Astrocyte (in vitro differentiated cells and primary cell): Measurements from ENCODE around the gene ZDHHC15. TPM values are rescaled to one million over a fixed set of nuclear protein-coding genes. Genes with fewer than 3 reads are reported as not detected.
"Not testable (repeated sequence)": the region's sequence is repeated elsewhere in the genome, so short reads cannot be mapped to it uniquely, and the experiment has no call there.

Experiments used
- DNase-seq: peaks from one replicate; pipeline ENCODE4 v3.0.0-alpha.2; 2010; ENCODE audit warnings: low read depth
- FAIRE-seq: peaks from 2 replicates; lab custom pipeline; 2011; peaks lifted over from hg19 to GRCh38; lab: Jason Lieb, UNC
- H2AFZ ChIP-seq: 2 replicates; pipeline ENCODE4 v1.6.0; 2012; ENCODE audit warnings: low read depth, low read length, inconsistent platforms
- H3K27ac ChIP-seq: 2 replicates; pipeline ENCODE4 v1.5.1; 2011; ENCODE audit warnings: low read depth, low read length, inconsistent platforms
- H3K27me3 ChIP-seq: 2 replicates; pipeline ENCODE4 v1.6.0; 2011; ENCODE audit warnings: low read length, inconsistent platforms; ENCODE audit not compliant: insufficient read depth
- H3K36me3 ChIP-seq: 2 replicates; pipeline ENCODE4 v1.5.1; 2011; ENCODE audit warnings: low read length, inconsistent platforms; ENCODE audit not compliant: insufficient read depth
- H3K4me1 ChIP-seq: 2 replicates; pipeline ENCODE4 v1.5.1; 2011; ENCODE audit warnings: low read length, inconsistent platforms; ENCODE audit not compliant: insufficient read depth
- H3K4me2 ChIP-seq: 2 replicates; pipeline ENCODE4 v1.6.0; 2012; ENCODE audit warnings: low read length, inconsistent platforms
- H3K4me3 ChIP-seq: 2 replicates; pipeline ENCODE4 v1.5.1; 2011; ENCODE audit warnings: low read depth, mild to moderate bottlenecking, low read length, inconsistent platforms; ENCODE audit not compliant: insufficient read depth
- H3K79me2 ChIP-seq: 2 replicates; pipeline ENCODE4 v1.6.0; 2012; ENCODE audit warnings: mild to moderate bottlenecking, low read length, inconsistent platforms; ENCODE audit not compliant: insufficient read depth
- H3K9ac ChIP-seq: 2 replicates; pipeline ENCODE4 v1.6.0; 2012; ENCODE audit warnings: mild to moderate bottlenecking, low read length, inconsistent platforms
- H3K9me3 ChIP-seq: 2 replicates; pipeline ENCODE4 v1.5.1; 2012; ENCODE audit warnings: low read depth, mild to moderate bottlenecking, low read length, inconsistent platforms; ENCODE audit not compliant: insufficient read depth
- H4K20me1 ChIP-seq: 2 replicates; pipeline ENCODE4 v1.6.0; 2012; ENCODE audit warnings: low read length, inconsistent platforms; ENCODE audit not compliant: insufficient read depth
- H3K27ac Mint-ChIP-seq: one replicate; pipeline ENCODE4 v1.8.0; 2021; ENCODE audit warnings: mild to moderate bottlenecking, mixed read lengths; ENCODE audit not compliant: unreplicated experiment
- H3K27me3 Mint-ChIP-seq: one replicate; pipeline ENCODE4 v1.8.0; 2021; ENCODE audit warnings: low read depth, mixed read lengths; ENCODE audit not compliant: unreplicated experiment
- H3K36me3 Mint-ChIP-seq: one replicate; pipeline ENCODE4 v1.8.0; 2021; ENCODE audit warnings: low read depth, mixed read lengths; ENCODE audit not compliant: unreplicated experiment
- H3K4me1 Mint-ChIP-seq: one replicate; pipeline ENCODE4 v1.8.0; 2021; ENCODE audit warnings: low read depth, mixed read lengths; ENCODE audit not compliant: unreplicated experiment
- H3K4me3 Mint-ChIP-seq: one replicate; pipeline ENCODE4 v1.8.0; 2021; ENCODE audit warnings: mild to moderate bottlenecking, moderate library complexity, mixed read lengths; ENCODE audit not compliant: unreplicated experiment
- H3K9me3 Mint-ChIP-seq: one replicate; pipeline ENCODE4 v1.8.0; 2021; ENCODE audit warnings: mild to moderate bottlenecking, mixed read lengths; ENCODE audit not compliant: unreplicated experiment
- CTCF ChIP-seq: IDR thresholded peaks from 2 replicates; pipeline ENCODE4 v1.5.1; 2011; ENCODE audit warnings: low read depth, mild to moderate bottlenecking, inconsistent platforms, low read length, moderate library complexity; ENCODE audit not compliant: insufficient read depth
- EZH2 ChIP-seq: IDR thresholded peaks from 2 replicates; pipeline ENCODE4 v1.6.1; 2012; ENCODE audit warnings: mild to moderate bottlenecking, low read length, inconsistent platforms; ENCODE audit not compliant: insufficient read depth
- total RNA-seq: library from RNA; stranded (reverse); gene quantifications from 2 replicates; pipeline ENCODE4 v1.2.1, GENCODE V29; 2021

Gene ZDHHC15
- total RNA-seq, 1 donor from 2014 or later: 0.89 TPM

DNA sequence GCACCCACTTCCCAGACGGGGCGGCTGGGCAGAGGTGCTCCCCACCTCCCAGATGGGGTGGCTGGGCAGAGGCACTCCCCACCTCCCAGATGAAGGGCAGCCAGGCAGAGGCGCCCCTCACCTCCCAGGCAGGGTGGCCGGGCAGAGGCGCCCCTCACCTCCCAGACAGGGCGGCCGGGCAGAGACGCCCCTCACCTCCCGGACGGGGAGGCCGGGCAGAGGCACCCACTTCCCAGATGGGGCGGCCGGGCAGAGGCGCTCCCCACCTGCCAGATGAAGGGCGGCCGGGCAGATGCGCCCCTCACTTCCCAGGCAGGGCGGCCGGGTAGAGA, 187.7 kb downstream of the ZDHHC15 start:
- DNase-seq (no peak), FAIRE-seq (no peak)
- Mint-ChIP-seq H3K36me3 (peaks cover 10% of the 10 kb centered on the region), H3K27me3 (no peaks in the 10 kb centered on the region), H3K9me3 (peaks cover 17% of the 10 kb centered on the region), H3K27ac (no peak overlapping the region), H3K4me1 (no peaks in the 10 kb centered on the region), H3K4me3 (no peak overlapping the region)
- TF ChIP-seq EZH2: no peak
- TF ChIP-seq CTCF: no peak
- Histone ChIP-seq H4K20me1 (no peaks in the 10 kb centered on the region), H3K36me3 (no peaks in the 10 kb centered on the region), H3K27me3 (no peaks in the 10 kb centered on the region), H3K4me3 (no peak overlapping the region), H3K9ac (no peak overlapping the region), H2AFZ (no peak overlapping the region), H3K4me2 (no peak overlapping the region), H3K27ac (no peak overlapping the region), H3K4me1 (no peaks in the 10 kb centered on the region), H3K79me2 (no peaks in the 10 kb centered on the region), H3K9me3 (no peaks in the 10 kb centered on the region)

GRCh38 chrX:75334407-75335126, 188.3 kb downstream of the ZDHHC15 start:
- H2AFZ ChIP-seq, FAIRE-seq, H3K79me2 ChIP-seq, H3K4me3 ChIP-seq, H3K4me1 Mint-ChIP-seq, H3K27ac Mint-ChIP-seq, H3K4me2 ChIP-seq, H3K36me3 Mint-ChIP-seq, H3K36me3 ChIP-seq, H3K9me3 ChIP-seq, H3K9ac ChIP-seq, H3K27me3 ChIP-seq, H3K4me3 Mint-ChIP-seq, DNase-seq, H3K27me3 Mint-ChIP-seq, H4K20me1 ChIP-seq, H3K4me1 ChIP-seq, H3K27ac ChIP-seq: not testable (repeated sequence)
- H3K9me3 Mint-ChIP-seq: peaks cover 17% of the 10 kb centered on the region

- no peaks in the 10 kb centered on the region for H3K4me1 Mint-ChIP-seq
- H3K9me3 Mint-ChIP-seq: peaks cover 9% of the 10 kb centered on the region
- TF ChIP-seq CTCF (no peak), EZH2 (no peak)
- Histone ChIP-seq H3K4me1 (no peaks in the 10 kb centered on the region), H3K36me3 (no peaks in the 10 kb centered on the region), H3K9ac (no peak overlapping the region), H3K4me2 (no peak overlapping the region), H3K27ac (no peak overlapping the region), H3K79me2 (no peaks in the 10 kb centered on the region), H4K20me1 (no peaks in the 10 kb centered on the region), H3K4me3 (no peak overlapping the region), H3K27me3 (no peaks in the 10 kb centered on the region), H2AFZ (no peak overlapping the region), H3K9me3 (no peaks in the 10 kb centered on the region)
- FAIRE-seq (no peak), DNase-seq (no peak)
- no peak overlapping the region for H3K27ac Mint-ChIP-seq
- no peaks in the 10 kb centered on the region for H3K27me3 Mint-ChIP-seq
- H3K36me3 Mint-ChIP-seq: peaks cover 25% of the 10 kb centered on the region
- no peak overlapping the region for H3K4me3 Mint-ChIP-seq
Measured at GRCh38 chrX:75327607-75328006, 195.2 kb downstream of the ZDHHC15 start.

Other genes with a start within 250 kb of the ZDHHC15 start
- 14.3 and 16.2 TPM in 2 replicates for gene UPRT, start 249.0 kb downstream of the ZDHHC15 start, total RNA-seq